Smooth muscle cell (in vitro differentiated cells): ENCODE measurements around the gene ULBP2. TPM values are rescaled to one million over a fixed set of nuclear protein-coding genes. Genes with fewer than 3 reads are reported as not detected.
"Not testable (repeated sequence)": the region's sequence is repeated elsewhere in the genome, so short reads cannot be mapped to it uniquely, and the experiment has no call there.

Experiments used
- DNase-seq: peaks from one replicate; lab custom pipeline; 2025; ENCODE audit not compliant: unreplicated experiment; lab: John Stamatoyannopoulos, UW
- H2AFZ ChIP-seq: fragments of 200-600 bp; sonication (generic); 2 replicates; pipeline ENCODE4 v1.6.0; 2016; ENCODE audit warnings: antibody characterized with exemption, low read depth, mild to moderate bottlenecking
- H3F3A ChIP-seq: fragments of 200-600 bp; sonication (generic); 2 replicates; pipeline ENCODE4 v1.6.0; 2017; ENCODE audit warnings: antibody characterized with exemption, low read depth
- H3K27ac ChIP-seq: fragments of 200-600 bp; sonication (generic); 2 replicates; pipeline ENCODE4 v1.5.1; 2016; ENCODE audit warnings: low read depth, mild to moderate bottlenecking
- H3K27me3 ChIP-seq: fragments of 200-600 bp; sonication (generic); 2 replicates; pipeline ENCODE4 v1.6.1; 2016; ENCODE audit warnings: low read depth, mild to moderate bottlenecking
- H3K36me3 ChIP-seq: fragments of 200-600 bp; sonication (generic); 2 replicates; pipeline ENCODE4 v1.5.1; 2016; ENCODE audit warnings: low read depth
- H3K4me1 ChIP-seq: fragments of 200-600 bp; sonication (generic); 2 replicates; pipeline ENCODE4 v1.5.1; 2016; ENCODE audit warnings: low read depth
- H3K4me2 ChIP-seq: fragments of 200-600 bp; sonication (generic); 2 replicates; pipeline ENCODE4 v1.6.0; 2016; ENCODE audit warnings: mild to moderate bottlenecking
- H3K4me3 ChIP-seq: fragments of 200-600 bp; sonication (generic); 2 replicates; pipeline ENCODE4 v1.5.1; 2016; ENCODE audit warnings: mild to moderate bottlenecking
- H3K79me2 ChIP-seq: fragments of 200-600 bp; sonication (generic); 2 replicates; pipeline ENCODE4 v1.6.0; 2016; ENCODE audit warnings: low read depth, mild to moderate bottlenecking
- H3K9ac ChIP-seq: fragments of 200-600 bp; sonication (generic); 2 replicates; pipeline ENCODE4 v1.6.0; 2016; ENCODE audit warnings: low read depth
- H3K9me3 ChIP-seq: fragments of 200-600 bp; sonication (generic); replicated peaks from 2 replicates; pipeline ENCODE4 v1.5.1; 2016; ENCODE audit warnings: low read depth
- H4K20me1 ChIP-seq: fragments of 200-600 bp; sonication (generic); 2 replicates; pipeline ENCODE4 v1.6.0; 2016; ENCODE audit warnings: low read depth
- CTCF ChIP-seq: fragments of 200-600 bp; sonication (generic); IDR thresholded peaks from 2 replicates; pipeline ENCODE4 v1.5.1; 2017; ENCODE audit warnings: borderline replicate concordance, mild to moderate bottlenecking, antibody characterized with exemption; ENCODE audit not compliant: insufficient read depth, poor library complexity, severe bottlenecking
- WGBS: methylation state at CpG from one replicate; pipeline ENCODE4 v1.1.7; 2016; ENCODE audit warnings: low lambda C conversion rate; 5-methylcytosine and 5-hydroxymethylcytosine counted together
- polyA plus RNA-seq: library from polyadenylated mRNA; unstranded; fragments of >200 nt; fragmentation: Nextera tagmentation; extraction: Ambion mirVana; gene quantifications from 2 replicates; pipeline ENCODE4 v1.2.1, GENCODE V29; 2016
- total RNA-seq: library from RNA; depleted of rRNA; stranded (reverse); fragments of >200 nt; gene quantifications from 2 replicates; pipeline ENCODE4 v1.2.3, GENCODE V29; 2014

The ULBP2 gene
- total and polyA plus RNA-seq, 2 experiments from 2014 or later, result 8.8 to 11.7 TPM

GRCh38 chr6:149959806-149960205 is 18.0 kb downstream of the ULBP2 start:
- H3K79me2 ChIP-seq, H3K36me3 ChIP-seq, H3K4me2 ChIP-seq, H2AFZ ChIP-seq, H3K27ac ChIP-seq, H3K9me3 ChIP-seq, H3K9ac ChIP-seq, H3F3A ChIP-seq, H4K20me1 ChIP-seq, DNase-seq, H3K4me1 ChIP-seq, H3K4me3 ChIP-seq: not testable (repeated sequence)
- peaks cover 76% of the 10 kb centered on the region for H3K27me3 ChIP-seq
- WGBS, result 80% methylated on average over 4 of the region's 4 CpGs

DNA sequence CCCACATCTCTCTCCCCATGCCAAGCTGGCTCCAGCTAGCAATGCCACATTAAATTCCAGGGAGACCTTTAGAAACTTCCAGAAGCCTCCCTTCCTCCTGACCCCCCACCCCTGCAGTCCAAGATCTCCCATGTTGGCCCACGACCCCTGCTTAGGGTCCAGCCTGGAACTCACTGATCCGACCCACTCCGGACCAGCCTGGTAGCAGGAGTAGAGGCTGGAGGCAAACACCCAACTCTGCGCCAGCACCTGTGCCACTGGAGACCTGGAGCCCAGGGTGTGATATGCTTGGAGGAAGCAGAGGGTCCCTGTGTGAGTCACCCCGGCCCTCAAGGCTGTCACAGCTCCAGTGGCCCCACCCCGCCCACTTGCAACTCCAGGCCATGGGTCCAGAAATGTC is 18.7 kb downstream of the ULBP2 start:
- Histone ChIP-seq H3K79me2 (no peaks in the 10 kb centered on the region), H2AFZ (no peak overlapping the region), H3F3A (no peaks in the 10 kb centered on the region), H3K4me2 (no peak overlapping the region), H3K27ac (no peak overlapping the region), H3K9ac (no peak overlapping the region), H4K20me1 (no peaks in the 10 kb centered on the region), H3K4me1 (peaks cover 7% of the 10 kb centered on the region), H3K27me3 (peaks cover 77% of the 10 kb centered on the region), H3K4me3 (no peak overlapping the region), H3K9me3 (no peaks in the 10 kb centered on the region), H3K36me3 (no peaks in the 10 kb centered on the region)
- DNase-seq, result no peak
- no peak for TF ChIP-seq CTCF
- WGBS, result 84% methylated on average over 6 of the region's 6 CpGs

DNA sequence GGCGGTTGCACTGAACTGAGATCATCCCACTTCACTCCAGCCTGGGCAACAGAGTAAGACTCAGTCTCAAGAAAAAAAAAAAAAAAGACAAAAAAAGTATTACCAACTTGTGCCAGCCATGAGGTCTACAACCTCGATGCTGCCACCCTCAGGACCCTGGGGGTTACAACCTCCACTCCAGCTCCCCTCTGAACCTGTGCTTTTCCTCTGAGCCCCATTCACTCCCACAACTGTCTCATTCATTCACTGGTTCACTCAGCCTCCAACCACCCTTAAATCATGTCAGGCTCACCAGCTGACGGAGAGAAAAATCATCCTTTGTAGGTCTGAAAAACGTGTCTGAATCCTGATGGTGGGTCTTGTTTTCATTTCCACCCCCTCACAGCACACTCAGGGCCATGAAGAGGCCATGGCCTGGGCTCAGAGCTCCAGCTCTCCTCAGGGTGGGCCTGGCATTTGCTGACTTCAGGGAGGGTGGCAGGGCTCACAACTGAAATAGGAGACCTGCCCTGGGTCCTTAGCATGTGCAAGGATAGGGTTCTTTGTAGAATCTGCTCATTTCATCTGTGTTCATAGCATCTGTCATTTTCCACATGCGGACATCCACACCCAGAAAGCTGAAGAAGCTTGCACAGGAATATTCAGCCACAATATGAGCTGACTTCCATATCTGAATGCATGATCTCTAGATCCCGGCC is 20.1 kb downstream of the ULBP2 start:
- H3K79me2 ChIP-seq, result no peaks in the 10 kb centered on the region
- WGBS, result 64% methylated on average over 6 of the region's 6 CpGs
- no peaks in the 10 kb centered on the region for H3F3A ChIP-seq
- H2AFZ ChIP-seq, result no peak overlapping the region
- H3K9me3 ChIP-seq, result no peaks in the 10 kb centered on the region
- H3K4me3 ChIP-seq, result no peak overlapping the region
- TF ChIP-seq CTCF, result no peak
- no peaks in the 10 kb centered on the region for H3K36me3 ChIP-seq
- peaks cover 7% of the 10 kb centered on the region for H3K4me1 ChIP-seq
- peaks cover 73% of the 10 kb centered on the region for H3K27me3 ChIP-seq
- no peak for DNase-seq
- H4K20me1 ChIP-seq, result no peaks in the 10 kb centered on the region
- H3K4me2 ChIP-seq, result no peak overlapping the region
- no peak overlapping the region for H3K9ac ChIP-seq
- H3K27ac ChIP-seq, result no peak overlapping the region

- H4K20me1 ChIP-seq, result no peaks in the 10 kb centered on the region
- WGBS, result 69% methylated on average over 6 of the region's 7 CpGs
- H3F3A ChIP-seq, result no peaks in the 10 kb centered on the region
- peaks cover 7% of the 10 kb centered on the region for H3K4me1 ChIP-seq
- H3K79me2 ChIP-seq, result no peaks in the 10 kb centered on the region
- H3K9ac ChIP-seq, result no peak overlapping the region
- no peak for DNase-seq
- H2AFZ ChIP-seq, result no peak overlapping the region
- TF ChIP-seq CTCF, result no peak
- H3K36me3 ChIP-seq, result no peaks in the 10 kb centered on the region
- peak overlapping the region; percentile 83 for H3K4me2 ChIP-seq
- H3K27ac ChIP-seq, result no peak overlapping the region
- H3K4me3 ChIP-seq, result peak overlapping the region; percentile 47
- H3K27me3 ChIP-seq, result peaks cover 73% of the 10 kb centered on the region
- no peaks in the 10 kb centered on the region for H3K9me3 ChIP-seq
These were observed 20.8 kb downstream of the ULBP2 start for GRCh38 chr6:149962461-149963211.
